Gastrocnemius medialis (tissue), 4 donors: ENCODE data around the gene CD96.

Experiments used
- POLR2A ChIP-seq, 2 donors: fragments of 450-650 bp; IDR thresholded peaks; one replicate each; pipeline ENCODE4 v1.6.1; 2017; ENCODE audit warnings: antibody characterized with exemption in 2 of 2, mild to moderate bottlenecking in 2 of 2, moderate library complexity in 2 of 2
- TF ChIP-seq, protein P1 (sequence below), 5 experiments: fragments of 450-650 bp in 3 of 5; fragments of 200-600 bp in 2 of 5; sonication (generic) in 2 of 5; IDR thresholded peaks in 4 of 5; conservative IDR thresholded peaks in 1 of 5; 1 replicate in 4 of 5; 2 replicates in 1 of 5; pipeline ENCODE4 v1.5.1; 2016 to 2019; ENCODE audit warnings: antibody characterized with exemption in 5 of 5, mild to moderate bottlenecking in 3 of 5, moderate library complexity in 3 of 5

GRCh38 chr3:111595232-111595631 lies 53.2 kb downstream of the CD96 start, which contains the start of gene ZBED2:
- TF ChIP-seq, protein P1, sequence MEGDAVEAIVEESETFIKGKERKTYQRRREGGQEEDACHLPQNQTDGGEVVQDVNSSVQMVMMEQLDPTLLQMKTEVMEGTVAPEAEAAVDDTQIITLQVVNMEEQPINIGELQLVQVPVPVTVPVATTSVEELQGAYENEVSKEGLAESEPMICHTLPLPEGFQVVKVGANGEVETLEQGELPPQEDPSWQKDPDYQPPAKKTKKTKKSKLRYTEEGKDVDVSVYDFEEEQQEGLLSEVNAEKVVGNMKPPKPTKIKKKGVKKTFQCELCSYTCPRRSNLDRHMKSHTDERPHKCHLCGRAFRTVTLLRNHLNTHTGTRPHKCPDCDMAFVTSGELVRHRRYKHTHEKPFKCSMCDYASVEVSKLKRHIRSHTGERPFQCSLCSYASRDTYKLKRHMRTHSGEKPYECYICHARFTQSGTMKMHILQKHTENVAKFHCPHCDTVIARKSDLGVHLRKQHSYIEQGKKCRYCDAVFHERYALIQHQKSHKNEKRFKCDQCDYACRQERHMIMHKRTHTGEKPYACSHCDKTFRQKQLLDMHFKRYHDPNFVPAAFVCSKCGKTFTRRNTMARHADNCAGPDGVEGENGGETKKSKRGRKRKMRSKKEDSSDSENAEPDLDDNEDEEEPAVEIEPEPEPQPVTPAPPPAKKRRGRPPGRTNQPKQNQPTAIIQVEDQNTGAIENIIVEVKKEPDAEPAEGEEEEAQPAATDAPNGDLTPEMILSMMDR (IDR thresholded peaks at IDR 0.05 in 4 of 5, conservative IDR thresholded peaks at IDR 0.05 in 1 of 5), result no peak
- no peak for TF ChIP-seq POLR2A (IDR thresholded peaks at IDR 0.05)
